ENCODE results near the gene LPP. TPM values are rescaled to one million over a fixed set of nuclear protein-coding genes. Genes with fewer than 3 reads are reported as not detected.

LPP gene
- total and polyA plus RNA-seq, 2 of the 4 experiments (the other 2 are of a cell fraction), result 16.0 to 130 TPM

DNA sequence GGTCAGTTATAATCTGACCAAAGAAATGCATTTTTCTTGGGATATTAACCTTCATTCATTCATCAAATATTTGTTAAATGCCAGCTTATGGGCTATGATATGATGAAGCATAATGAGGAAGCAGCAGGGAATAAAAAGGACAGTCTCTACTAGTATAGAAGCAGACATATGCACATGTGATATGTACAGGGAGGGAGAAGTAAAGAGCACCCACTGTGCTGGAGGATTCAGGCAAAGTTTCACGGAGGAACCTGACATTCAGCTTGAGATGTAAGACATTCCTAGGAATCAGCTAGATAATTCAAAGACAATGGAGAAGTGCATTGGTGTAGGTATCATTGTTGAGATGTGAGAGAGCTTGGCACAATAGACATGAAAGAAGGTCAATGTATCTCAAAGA lies 450.7 kb downstream of the LPP start:
- POLR2A ChIA-PET (ENCODE audit: unreplicated experiment), result no interaction called here
- H3K79me1 ChIP-seq (ENCODE audit: low read depth in 1 of 2, low read length in 2 of 2), result peaks cover 38 to 39% of the 10 kb centered on the region in 2 experiments
- H3K23ac ChIP-seq (ENCODE audit: low read depth, low read length), result no peak overlapping the region
- peaks cover 9% of the 10 kb centered on the region for H3K36me3 ChIP-seq (ENCODE audit: control insufficient read depth, insufficient read depth, low read length)
- no peak overlapping the region for H3K27ac ChIP-seq (ENCODE audit: insufficient read depth, low read length)
- peaks cover 6% of the 10 kb centered on the region; the same call in 1 of the 2 replicates for H3K9me1 ChIP-seq (ENCODE audit: insufficient read depth, low read length)
- in situ Hi-C loops (cut with MboI; ENCODE audit: low sequenced_read_pairs), result no loop called here
- intact Hi-C loops (cut with micrococcal nuclease), result no loop called here
- H2BK20ac ChIP-seq (ENCODE audit: low read depth, low read length), result no peak overlapping the region
- WGBS, 2 experiments (ENCODE audit: extremely low coverage in 2 of 2, insufficient read length in 1 of 2), result 83% methylated on average over 1 of the region's 1 CpG; no CpG with 5 or more reads in 1 of the 2 experiments
- no peak overlapping the region for H2BK5ac ChIP-seq (ENCODE audit: low read depth, low read length, poor library complexity, severe bottlenecking)
- H3K27me3 ChIP-seq (ENCODE audit: control insufficient read depth, insufficient read depth, low read length), result no peaks in the 10 kb centered on the region
- no peak overlapping the region for H3K56ac ChIP-seq (ENCODE audit: extremely low read depth, insufficient read depth, low read length)
- no peak overlapping the region for H3K4me2 ChIP-seq (ENCODE audit: low read depth, low read length)
- ATAC-seq (ENCODE audit: low read depth) (no peak), DNase-seq (no peak)
- H3K14ac ChIP-seq (replicated peaks; ENCODE audit: low read depth, low read length), result no peak overlapping the region
- H4K8ac ChIP-seq (ENCODE audit: low read depth in 2 of 2, low read length in 2 of 2), result no peak overlapping the region; a peak in 1 of 4 replicates
- CTCF ChIA-PET, result interaction anchor here (1.3 kb wide), 1 partner anchor 350 kb away, joined by 3 read pairs; no protein-coding TSS in a partner anchor
- peaks cover 2% of the 10 kb centered on the region; the same call in 1 of the 2 replicates for H3K4me1 ChIP-seq (ENCODE audit: control insufficient read depth, insufficient read depth, low read length)
- H2AFZ ChIP-seq (replicated peaks; ENCODE audit: low read length, poor library complexity), result no peak overlapping the region
- TF ChIP-seq, protein P1, sequence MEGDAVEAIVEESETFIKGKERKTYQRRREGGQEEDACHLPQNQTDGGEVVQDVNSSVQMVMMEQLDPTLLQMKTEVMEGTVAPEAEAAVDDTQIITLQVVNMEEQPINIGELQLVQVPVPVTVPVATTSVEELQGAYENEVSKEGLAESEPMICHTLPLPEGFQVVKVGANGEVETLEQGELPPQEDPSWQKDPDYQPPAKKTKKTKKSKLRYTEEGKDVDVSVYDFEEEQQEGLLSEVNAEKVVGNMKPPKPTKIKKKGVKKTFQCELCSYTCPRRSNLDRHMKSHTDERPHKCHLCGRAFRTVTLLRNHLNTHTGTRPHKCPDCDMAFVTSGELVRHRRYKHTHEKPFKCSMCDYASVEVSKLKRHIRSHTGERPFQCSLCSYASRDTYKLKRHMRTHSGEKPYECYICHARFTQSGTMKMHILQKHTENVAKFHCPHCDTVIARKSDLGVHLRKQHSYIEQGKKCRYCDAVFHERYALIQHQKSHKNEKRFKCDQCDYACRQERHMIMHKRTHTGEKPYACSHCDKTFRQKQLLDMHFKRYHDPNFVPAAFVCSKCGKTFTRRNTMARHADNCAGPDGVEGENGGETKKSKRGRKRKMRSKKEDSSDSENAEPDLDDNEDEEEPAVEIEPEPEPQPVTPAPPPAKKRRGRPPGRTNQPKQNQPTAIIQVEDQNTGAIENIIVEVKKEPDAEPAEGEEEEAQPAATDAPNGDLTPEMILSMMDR (conservative IDR thresholded peaks at IDR 0.05; ENCODE audit: low read depth, low read length), result no peak
- TF ChIP-seq NFE2L2 (IDR thresholded peaks at IDR 0.05; ENCODE audit: low read depth, low read length), result no peak
- TF ChIP-seq MAZ (IDR thresholded peaks at IDR 0.05; ENCODE audit: borderline replicate concordance, low read depth, low read length), result no peak
- TF ChIP-seq SMC3 (IDR thresholded peaks at IDR 0.05; ENCODE audit: low read depth, low read length), result no peak
- TF ChIP-seq CHD1 (IDR thresholded peaks at IDR 0.05; ENCODE audit: low read depth, low read length), result no peak
- TF ChIP-seq BHLHE40 (IDR thresholded peaks at IDR 0.05; ENCODE audit: low read depth, low read length), result no peak
- TF ChIP-seq POLR2A (IDR thresholded peaks at IDR 0.05; ENCODE audit: low read depth, low read length), result no peak
- TF ChIP-seq, protein P2, sequence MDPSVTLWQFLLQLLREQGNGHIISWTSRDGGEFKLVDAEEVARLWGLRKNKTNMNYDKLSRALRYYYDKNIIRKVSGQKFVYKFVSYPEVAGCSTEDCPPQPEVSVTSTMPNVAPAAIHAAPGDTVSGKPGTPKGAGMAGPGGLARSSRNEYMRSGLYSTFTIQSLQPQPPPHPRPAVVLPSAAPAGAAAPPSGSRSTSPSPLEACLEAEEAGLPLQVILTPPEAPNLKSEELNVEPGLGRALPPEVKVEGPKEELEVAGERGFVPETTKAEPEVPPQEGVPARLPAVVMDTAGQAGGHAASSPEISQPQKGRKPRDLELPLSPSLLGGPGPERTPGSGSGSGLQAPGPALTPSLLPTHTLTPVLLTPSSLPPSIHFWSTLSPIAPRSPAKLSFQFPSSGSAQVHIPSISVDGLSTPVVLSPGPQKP (IDR thresholded peaks at IDR 0.05; ENCODE audit: borderline replicate concordance, low read depth, low read length), result no peak
- no peak for TF ChIP-seq CEBPB (IDR thresholded peaks at IDR 0.05; ENCODE audit: low read depth, low read length)
- no peak for TF ChIP-seq RCOR1 (IDR thresholded peaks at IDR 0.05; ENCODE audit: insufficient replicate concordance, low read length)
- TF ChIP-seq RFX5 (IDR thresholded peaks at IDR 0.05; ENCODE audit: low read depth, low read length), result no peak
- TF ChIP-seq FOS (IDR thresholded peaks at IDR 0.05; ENCODE audit: low read depth, low read length), result no peak
- TF ChIP-seq MXI1 (IDR thresholded peaks at IDR 0.05; ENCODE audit: borderline replicate concordance, low read depth, low read length), result no peak
- TF ChIP-seq, protein P3, sequence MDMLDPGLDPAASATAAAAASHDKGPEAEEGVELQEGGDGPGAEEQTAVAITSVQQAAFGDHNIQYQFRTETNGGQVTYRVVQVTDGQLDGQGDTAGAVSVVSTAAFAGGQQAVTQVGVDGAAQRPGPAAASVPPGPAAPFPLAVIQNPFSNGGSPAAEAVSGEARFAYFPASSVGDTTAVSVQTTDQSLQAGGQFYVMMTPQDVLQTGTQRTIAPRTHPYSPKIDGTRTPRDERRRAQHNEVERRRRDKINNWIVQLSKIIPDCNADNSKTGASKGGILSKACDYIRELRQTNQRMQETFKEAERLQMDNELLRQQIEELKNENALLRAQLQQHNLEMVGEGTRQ (IDR thresholded peaks at IDR 0.05; ENCODE audit: low read depth, low read length), result no peak
- TF ChIP-seq MAFK (IDR thresholded peaks at IDR 0.05; ENCODE audit: low read depth, low read length), result no peak
- TF ChIP-seq RAD21 (IDR thresholded peaks at IDR 0.05; ENCODE audit: low read length), result no peak
- H3K18ac ChIP-seq (ENCODE audit: low read depth, low read length), result no peak overlapping the region
- H2AK9ac ChIP-seq (replicated peaks; ENCODE audit: low read depth, low read length, poor library complexity), result no peak overlapping the region
- H2AK5ac ChIP-seq (ENCODE audit: low read depth, low read length), result no peak overlapping the region
- dilution Hi-C loops (cut with HindIII; ENCODE audit: low sequenced_read_pairs, unreplicated experiment), result no loop called here
- H2BK15ac ChIP-seq (ENCODE audit: low read depth, low read length), result no peak overlapping the region
- H2BK120ac ChIP-seq (ENCODE audit: low read depth, low read length), result no peak overlapping the region
- peaks cover 3% of the 10 kb centered on the region; the same call in 1 of the 2 replicates for H4K20me1 ChIP-seq (ENCODE audit: insufficient read depth, low read length)
- H4K91ac ChIP-seq (ENCODE audit: insufficient read depth, low read depth, low read length), result no peak overlapping the region
- H3K9ac ChIP-seq (ENCODE audit: low read depth, low read length), result no peak overlapping the region
- H3K4me3 ChIP-seq (ENCODE audit: insufficient read depth, low read depth, low read length), result no peak overlapping the region
- H3K9me3 ChIP-seq (ENCODE audit: control insufficient read depth, insufficient read depth, low read length), result peaks cover 2% of the 10 kb centered on the region; the same call in 1 of the 2 replicates
- BruUV-seq (replicated peaks), result no TSS peak
- no peak overlapping the region for H3K4ac ChIP-seq (ENCODE audit: low read depth, low read length)
- no peak overlapping the region for H4K5ac ChIP-seq (ENCODE audit: low read depth, low read length)
